GM19463 (cell line): ENCODE results near the gene NDUFAF2.

Source experiments
- ATAC-seq: cut with Tn5 transposase; IDR thresholded peaks from one replicate; pipeline ENCODE4 v1.9.1; 2021; ENCODE audit warnings: mild to moderate bottlenecking, moderate library complexity; ENCODE audit not compliant: unreplicated experiment

The NDUFAF2 gene

DNA sequence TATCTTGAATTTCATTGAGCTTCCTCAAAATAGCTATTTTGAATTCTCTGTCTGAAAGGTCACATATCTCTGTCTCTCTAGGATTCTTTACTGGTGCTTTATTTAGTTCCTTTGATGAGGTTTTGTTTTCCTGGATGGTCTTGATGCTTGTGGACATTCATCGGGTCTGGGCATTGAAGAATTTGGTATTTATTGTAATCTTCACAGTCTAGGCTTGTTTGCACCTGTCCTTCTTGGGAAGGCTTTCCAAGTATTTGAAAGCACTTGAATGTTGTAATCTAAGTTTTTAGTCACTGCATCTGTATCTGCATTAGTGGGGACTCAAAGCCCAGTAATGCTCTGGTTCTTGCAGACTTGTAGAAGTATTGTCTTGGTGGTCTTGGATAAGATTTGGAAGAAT lies 169.4 kb downstream of the NDUFAF2 start:
- ATAC-seq, result no peak

DNA sequence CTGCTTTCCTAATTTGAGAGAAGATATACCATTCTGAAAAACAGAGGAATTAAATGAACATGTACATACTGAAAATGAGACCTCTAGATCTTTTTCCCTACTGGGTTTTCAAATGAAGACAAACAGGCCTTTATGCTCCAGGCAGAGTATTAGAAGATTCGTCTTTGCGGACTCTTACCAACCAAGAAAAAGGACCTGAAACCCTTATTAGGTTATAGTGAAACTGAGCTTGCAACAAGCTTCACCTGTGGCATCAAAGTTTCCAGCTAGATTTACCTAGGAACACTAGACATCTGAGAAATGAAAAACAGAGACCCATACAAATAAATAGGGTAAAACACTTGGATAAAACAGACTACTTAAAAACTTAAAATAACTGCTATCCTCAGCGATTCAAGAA lies 171.0 kb downstream of the NDUFAF2 start:
- ATAC-seq, result peak; percentile 71

DNA sequence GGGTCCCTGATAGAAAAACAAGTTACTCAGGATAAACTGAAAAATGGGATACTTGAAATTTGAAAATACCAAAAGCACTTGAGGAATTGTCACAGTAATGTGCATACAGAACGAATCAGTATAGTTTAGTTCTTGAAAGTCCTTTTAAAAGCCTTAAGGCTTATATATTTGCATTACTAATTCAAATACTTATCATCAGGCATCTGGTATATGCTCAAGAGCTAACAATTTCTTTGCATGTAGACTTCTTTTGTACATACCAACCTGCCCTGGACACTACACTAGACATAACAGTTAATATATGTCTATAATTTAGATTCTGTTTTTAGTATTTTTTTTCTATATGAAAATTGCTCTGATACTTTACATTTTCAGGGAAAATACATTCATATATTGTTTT lies 174.1 kb downstream of the NDUFAF2 start:
- ATAC-seq, result no peak

DNA sequence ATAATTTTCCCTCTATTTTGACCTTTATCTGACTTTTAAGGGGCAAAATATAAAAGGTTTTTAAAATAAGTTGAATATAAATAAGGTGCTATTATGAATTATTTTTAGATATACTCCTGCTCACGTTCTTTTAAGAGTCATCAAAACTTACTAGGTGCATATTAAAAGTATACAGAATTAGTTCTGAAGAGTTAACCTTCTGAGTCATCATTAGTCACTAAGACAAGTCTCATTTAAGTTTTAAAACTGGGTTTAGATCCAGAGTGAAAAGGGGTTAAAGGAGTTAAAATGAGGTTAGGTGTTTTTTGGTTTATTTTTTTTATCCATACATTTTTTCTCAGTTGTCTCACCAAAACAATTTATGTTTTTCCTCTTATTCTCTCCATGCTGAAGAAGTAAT lies 175.5 kb downstream of the NDUFAF2 start:
- ATAC-seq, result no peak

DNA sequence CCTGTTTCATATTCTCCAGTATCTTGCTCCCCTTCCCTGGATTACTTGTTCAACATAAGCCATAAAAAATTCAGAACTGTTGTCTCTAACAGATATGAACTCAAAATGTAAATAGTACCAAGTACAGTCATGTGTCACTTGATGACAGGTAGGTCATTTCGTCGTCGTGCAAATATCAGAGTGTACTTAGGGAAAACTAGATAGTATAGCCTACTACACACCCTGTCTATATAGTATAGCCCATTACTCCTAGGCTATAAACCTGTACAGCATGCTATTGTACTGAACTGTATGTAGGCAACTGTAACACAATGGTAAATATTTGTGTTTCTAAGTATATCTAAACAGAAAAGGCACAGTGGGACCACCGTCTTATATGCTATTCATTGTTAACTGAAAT lies 178.1 kb downstream of the NDUFAF2 start:
- ATAC-seq, result no peak

DNA sequence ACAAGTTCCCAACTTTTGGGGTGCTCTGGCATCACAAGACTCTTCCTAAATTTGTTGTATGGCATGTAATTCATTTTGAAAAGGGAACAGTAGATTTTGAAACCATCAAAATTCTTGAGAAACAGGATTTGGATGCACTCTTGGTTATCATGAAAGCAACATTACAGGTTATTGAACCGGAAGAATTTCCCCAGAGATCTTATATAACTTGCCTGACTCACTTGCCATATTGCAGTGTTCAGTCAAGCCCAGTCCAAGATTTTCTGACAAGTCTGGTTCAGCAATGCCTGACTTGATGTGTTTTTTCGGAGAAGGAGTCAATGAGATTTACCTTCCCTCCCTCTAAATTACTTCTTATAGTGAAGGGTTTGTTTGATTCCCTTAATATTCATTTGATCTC lies 185.3 kb downstream of the NDUFAF2 start:
- no peak for ATAC-seq

DNA sequence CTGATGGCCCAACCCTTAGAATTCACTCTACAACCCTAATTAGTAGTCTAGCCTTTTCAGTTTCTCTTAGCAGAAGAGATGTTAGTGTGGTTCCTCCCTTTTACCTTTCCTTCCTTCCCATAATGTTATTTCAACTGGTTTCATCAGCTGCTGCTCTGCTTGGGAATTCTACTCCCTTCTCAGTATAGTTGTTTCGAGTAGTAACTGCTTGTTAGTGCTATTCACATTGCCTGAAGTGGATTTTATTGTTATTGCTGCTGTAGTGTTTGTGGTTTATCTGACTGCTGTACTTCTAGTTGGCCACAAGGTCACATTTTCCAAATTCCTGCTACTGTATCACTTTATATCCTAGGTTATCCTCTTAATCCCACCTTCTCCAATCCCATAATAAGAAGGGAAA lies 187.6 kb downstream of the NDUFAF2 start:
- ATAC-seq, result no peak

DNA sequence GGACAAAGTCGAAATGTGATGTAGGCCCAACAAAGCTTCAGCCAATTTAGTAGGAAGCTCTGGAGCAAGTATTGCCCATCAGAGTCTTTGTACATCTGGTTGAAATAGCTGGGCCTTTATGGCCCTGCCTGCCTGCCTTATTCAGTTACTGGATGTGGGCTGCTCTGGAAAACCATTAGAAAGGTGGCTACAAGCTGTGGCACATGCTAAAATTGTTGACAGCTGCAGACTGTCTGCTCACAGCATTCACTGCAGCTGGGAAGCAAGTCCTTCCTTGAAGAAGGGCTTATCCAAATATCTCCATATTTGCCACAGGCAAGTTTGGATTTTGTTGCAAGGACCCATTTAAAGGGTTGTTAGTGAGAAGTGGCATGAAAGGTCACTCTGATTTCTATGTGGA lies 192.8 kb downstream of the NDUFAF2 start:
- ATAC-seq, result no peak

DNA sequence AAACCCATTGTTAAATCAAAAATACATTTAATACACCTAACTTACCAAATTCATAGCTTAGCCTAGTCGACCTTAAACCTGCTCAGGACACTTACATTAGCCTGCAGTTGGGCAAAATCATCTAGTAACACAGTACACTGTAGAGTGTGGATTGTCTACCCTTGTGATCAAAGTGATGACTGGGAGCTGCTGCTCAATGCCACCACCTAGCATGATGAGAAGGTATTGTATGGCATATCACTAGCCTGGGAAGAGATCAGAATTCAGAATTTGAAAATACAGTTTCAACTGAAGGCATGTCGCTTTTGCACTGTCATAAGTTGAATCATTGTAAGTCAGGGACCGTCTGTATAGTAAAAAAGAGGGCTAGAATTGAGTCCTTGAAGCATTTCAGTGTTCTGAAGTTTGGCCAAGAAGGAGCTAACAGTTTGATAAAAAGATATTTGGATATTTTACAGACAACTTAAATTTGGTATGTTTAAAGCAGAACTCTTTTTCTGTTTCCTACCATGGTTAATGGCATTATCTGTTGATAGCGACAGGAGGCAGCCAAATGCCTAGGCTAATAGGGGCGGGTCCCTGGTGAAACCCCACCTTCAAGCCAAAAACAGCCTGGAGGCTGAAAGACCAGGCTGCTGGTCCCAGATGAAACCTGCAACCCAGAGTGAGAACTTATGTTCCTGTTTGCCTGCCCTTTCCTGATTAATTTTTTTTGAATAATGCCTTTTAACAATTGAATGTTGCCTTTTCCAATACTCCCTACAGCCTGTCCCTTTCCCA lies 194.3 kb downstream of the NDUFAF2 start:
- no peak for ATAC-seq

DNA sequence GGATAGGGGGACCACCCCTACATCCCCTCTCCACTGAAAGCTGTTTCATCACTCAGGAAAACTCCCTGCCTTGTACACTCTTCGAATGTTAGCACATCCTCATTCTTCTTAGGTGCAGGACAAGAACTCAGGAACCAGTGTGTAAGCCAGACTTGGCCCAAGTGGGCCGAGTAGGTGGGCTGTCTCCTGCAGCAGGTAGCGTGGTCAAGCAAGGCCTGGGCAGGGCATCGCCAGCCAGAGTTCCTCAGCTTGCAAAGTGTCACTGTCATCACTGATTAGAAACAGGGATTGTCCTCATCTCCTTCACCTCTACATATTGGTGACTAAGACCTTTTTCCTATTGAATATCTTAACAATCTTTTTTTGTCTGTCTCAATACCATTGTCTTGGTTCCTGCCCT lies 194.9 kb downstream of the NDUFAF2 start:
- ATAC-seq, result no peak

DNA sequence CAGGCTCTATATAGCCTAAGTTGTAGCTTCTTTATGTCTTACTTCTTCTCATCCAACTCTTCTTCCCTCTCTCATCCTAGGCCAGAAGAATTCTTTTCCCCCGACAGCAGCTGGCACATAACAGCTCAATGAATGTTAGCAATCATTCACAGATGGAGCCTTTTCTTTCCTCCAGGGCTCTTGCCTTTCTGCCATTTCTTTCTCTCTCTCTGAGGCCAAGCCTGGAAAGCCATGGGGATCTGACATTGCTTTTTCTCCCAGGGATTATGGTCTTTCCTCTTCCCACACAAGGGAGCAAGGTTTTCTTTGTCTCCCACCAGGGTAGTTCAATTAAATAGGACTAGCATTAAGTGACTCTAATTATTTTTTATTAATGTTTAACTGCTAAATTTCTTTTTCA lies 196.8 kb downstream of the NDUFAF2 start:
- ATAC-seq, result no peak

DNA sequence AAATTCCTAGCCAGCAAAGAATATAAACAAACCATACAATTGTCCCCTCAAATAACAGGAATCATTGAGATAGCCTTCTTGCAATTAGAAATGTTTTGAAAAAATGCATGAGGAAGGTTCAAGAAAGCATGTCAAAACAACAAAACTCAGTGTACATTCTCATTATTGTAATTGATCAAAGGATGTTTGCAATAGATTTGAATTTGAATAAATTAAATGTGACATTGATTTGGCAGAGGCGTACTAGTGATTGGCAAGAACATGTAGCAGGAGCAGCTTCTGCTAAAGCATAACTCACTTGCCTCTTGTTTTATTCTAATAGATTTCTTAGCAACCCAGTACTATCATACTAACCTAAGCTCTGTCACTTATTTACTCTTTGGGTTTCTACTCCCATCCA lies 197.4 kb downstream of the NDUFAF2 start:
- ATAC-seq, result no peak

DNA sequence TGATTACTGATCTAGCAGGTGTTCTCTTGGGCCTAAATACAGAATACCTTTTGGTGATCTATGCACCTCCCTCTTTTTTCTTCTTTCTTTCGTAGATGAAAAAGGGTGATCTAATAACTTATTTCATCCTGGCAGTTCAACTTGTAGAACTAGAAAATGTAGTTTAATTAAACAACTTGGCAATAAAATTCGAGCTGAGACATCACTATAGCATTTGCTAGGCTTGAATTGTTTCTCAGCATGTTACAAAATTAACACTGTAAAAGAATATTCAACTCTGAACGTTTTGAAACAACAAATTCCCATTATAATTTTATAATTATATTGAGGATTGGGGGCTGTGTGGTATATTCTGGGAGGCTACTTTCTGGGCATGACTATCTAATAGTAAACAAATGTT lies 197.8 kb downstream of the NDUFAF2 start:
- ATAC-seq, result no peak

DNA sequence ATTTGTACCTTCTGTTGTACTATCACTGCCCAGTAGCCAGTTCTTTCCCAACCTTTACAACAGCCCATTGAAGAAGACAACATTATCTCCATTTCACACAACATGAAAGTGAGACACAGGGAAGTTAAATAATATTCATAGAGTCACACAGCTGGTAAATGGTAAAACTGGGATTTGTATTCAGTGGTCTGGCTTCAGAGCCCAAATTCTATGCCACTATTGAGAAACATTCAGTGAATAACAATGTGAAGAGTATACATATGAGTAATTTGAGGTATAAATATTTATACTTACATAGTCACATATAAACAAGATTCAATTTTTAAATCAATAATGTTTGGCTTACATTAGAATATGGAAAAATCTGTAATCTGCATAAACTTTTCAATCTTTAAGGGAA lies 203.5 kb downstream of the NDUFAF2 start:
- no peak for ATAC-seq

DNA sequence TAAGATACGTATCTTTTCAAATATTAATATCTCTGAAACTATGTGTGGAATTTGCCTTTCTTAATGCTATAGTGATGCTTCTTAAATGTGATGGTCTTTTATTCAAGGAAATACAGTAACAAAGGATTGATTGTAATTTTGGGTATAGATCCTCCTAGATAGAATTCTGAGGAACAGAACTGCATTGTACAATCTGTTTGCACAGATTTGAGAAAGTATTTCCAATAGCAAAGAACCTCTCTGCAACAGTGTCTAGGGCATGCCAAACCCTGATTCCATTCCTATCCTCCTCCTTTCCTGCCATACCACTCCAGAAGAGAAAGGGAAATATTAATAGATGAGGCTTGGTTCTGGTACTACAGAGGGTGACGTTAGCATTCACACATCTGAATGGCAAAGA lies 206.9 kb downstream of the NDUFAF2 start:
- ATAC-seq, result no peak

DNA sequence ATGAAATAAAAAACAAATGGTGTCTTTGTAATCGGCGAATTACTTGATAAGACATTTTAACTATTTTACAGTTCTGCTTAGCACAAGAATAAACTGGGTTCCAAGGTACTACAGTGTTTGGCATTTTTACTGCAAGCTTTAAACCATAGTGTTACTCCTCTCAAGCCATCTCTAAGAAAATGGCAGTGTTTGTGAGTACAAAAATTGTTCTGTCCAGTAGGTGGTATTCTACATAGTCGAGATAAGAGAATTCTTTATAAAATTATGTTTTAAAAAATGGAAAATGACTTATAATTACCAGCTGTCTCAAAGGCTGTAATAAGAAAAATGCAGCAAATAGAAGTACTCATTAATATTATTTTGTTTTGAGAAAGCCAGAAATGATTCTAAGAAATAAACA lies 214.1 kb downstream of the NDUFAF2 start:
- ATAC-seq, result no peak

DNA sequence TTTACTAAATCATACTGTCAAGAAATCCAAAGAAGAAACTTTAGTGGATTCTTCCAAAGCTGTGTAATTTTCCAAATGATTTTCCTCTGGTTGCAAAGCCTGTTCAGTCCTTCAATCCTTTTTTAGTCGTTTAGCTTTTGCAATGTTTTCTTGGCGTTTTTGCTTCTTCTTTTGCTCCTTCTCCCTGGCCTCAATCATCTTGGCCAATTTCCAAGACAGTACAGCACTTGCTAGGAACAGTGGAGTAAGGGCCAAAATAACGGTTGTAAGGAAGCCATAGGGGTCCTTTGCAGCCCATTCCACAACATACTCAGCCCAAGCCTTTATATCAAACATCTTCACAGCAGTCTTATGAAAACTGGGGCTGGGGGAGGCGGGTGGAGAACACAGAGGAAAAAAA lies 214.8 kb downstream of the NDUFAF2 start:
- ATAC-seq, result no peak

DNA sequence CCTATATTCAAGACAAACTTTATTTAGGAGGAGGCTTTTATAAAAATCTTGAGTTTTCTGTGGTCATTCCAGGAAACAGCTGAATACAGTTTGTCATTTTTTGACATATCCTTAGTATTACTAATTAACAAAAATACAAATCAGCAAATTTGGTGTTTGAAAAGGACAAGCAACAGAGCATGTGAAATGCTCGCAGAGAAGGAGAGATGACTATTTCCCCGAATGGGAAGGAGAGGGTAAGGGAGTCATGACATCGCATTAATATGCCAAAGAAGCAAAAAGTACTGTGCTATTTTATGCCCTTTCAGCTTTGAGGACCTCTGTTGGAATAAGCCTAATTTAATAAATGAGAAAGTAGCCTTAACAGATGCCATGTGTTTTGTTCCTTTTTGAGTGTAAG lies 215.5 kb downstream of the NDUFAF2 start:
- no peak for ATAC-seq

DNA sequence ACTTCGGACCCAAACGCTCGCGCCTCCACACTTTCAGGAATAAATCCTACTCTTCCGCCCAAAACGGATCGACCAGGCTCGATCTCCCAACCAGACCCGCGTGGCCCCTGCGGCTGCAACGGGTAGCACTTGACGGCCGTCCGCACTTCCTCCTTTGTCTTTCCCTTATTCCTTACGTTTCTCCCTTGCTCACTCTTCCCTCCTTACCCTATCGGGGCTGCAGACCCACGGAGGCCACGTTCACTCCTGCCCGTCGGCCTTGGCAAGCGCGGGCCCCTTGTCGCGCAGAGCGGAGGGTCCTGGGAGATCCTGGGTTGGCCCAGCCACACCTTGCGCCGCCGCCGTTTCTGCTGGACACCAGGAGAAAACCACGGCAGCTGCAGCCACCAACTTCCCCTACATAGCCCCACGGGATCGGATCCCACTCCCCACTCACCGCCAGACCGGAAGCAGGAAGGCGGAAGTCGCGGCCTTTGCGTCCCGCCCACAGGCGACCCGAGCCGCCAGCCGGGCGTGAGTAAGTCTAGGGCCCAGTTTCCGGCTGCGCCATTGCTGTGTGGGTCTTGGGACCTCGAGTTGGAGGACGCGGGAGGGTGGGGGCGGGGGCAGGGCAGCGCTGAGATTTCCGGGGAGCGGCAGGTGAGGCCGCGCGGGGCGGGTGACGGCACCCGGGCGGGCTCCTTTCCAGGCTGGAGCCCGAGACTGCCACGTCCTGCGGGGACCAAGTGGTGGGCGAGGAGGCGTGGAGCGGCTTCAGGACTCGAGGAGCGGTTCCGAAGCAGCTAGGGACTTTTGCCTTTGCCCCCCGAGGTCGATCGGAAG lies 217.2 kb downstream of the NDUFAF2 start, which contains the start of gene SMIM15:
TSS of gene SMIM15 (minus strand) at position 459 of the 822 bp plus-strand sequence. CDS start 2,297 bp downstream, outside the sequence.
- peak; percentile 98 for ATAC-seq

DNA sequence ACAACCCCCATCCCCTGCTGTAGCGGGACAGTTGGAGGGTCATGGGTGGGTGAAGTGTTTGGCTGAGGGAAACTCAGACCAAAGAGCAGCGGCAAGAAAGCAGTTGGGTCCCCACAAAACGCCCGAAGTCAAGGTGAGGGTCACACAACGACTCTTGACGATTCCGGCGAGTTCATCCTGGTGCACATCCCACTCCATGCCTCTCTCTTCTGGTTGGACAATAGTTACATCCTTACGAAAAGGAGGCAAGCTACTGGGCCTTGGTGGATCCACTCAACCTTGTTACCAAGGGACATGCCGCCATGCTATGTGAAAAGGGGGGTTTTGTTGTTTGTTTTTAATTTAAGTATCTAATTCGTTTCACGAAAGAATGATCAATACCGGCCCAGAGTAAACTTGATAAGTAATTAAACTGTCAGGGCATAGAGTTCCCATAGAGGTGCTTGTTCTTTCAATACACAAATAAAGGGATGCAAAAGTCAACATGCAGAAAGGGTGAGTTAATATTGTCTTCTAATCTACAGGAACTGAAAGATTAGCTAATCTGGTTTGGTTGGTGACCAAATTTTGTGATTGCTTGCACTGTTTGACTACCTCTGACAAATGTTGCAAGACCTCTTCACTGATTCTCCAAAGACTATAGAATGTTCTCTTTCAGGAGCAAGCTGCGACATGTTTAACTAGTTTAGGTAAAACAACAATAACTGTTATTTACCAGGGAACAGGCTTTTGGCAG lies 218.0 kb downstream of the NDUFAF2 start:
- no peak for ATAC-seq

DNA sequence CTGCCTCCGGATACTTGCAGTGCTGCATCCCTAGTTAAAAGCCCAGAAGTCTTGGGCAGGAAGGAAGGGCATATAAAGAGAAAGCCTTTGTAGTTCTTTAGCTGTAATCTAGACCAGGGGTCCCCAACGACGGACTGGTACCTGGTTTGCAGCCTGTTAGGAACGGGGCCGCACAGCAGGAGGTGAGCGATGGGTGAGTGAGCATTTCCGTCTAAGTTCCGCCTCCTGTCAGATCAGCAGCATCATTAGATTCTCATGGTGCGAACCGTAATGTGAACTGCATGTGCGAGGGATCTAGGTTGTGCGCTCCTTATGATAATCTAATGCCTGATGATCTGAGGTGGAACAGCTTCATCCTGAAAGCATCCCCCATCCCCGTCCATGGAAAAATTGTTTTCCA lies 218.9 kb downstream of the NDUFAF2 start:
- no peak for ATAC-seq

DNA sequence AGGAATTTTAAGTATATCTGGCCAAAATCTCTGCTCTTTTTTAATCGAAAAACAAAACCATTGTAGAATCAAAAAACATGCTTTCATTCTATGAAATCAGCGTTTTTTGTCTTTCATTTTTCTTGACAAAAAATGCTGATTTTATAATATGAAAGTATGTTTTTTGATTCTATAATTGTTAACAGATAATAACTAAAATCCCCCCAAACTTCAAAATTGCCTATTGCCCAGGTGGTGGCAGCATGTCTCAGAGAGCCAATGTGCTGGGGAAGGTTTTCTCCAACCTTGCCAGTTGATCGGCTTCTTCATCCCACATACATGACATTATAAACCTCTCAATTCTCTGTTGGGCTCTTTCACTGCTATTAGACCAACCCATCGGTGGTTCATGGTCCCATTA lies 222.4 kb downstream of the NDUFAF2 start:
- ATAC-seq, result no peak
